ENCODE data around the gene MAGI1. TPM values are rescaled to one million over a fixed set of nuclear protein-coding genes. Genes with fewer than 3 reads are reported as not detected.

MAGI1 gene
- polyA plus RNA-seq, 1 of the 3 experiments (the other 2 are of a cell fraction), result 10.3 TPM

DNA sequence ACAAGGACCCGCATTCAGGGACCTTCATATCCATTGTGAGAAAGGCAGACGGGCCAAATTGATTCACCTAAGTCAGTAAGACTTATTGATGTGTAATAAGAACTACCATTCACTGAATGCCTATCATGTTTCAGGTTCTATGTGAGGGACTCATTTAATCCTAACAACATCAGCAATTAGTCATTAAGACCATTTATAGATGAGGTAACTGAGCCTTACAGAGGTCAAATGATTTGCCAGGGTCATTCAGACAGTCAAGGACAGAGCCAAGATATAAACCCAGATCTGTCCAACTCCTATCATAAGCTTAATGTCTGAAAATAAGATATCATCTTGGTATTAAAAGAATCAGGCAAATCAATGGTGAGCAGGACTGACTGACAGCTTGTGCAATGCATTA is 453.8 kb downstream of the MAGI1 start:
- peaks cover 36% of the 10 kb centered on the region; the same call in 1 of the 2 replicates for H3K79me2 ChIP-seq (ENCODE audit: insufficient read depth)
- no peak overlapping the region for H3K4me2 ChIP-seq
- TF ChIP-seq JUND (IDR thresholded peaks at IDR 0.05), result no peak
- no peak for TF ChIP-seq NRF1 (IDR thresholded peaks at IDR 0.05; ENCODE audit: low read depth, low read length)
- ChIA-PET CTCF (interaction anchor here (1.2 to 2.2 kb wide), 2 partner anchors 10 to 45 kb away, joined by 4 to 6 read pairs; no protein-coding TSS in a partner anchor), POLR2A (interaction anchor here (0.6 kb wide), 1 partner anchor 112 kb away, joined by 3 read pairs; no protein-coding TSS in a partner anchor)
- no peak overlapping the region for H2AFZ ChIP-seq (ENCODE audit: low read depth)
- WGBS (ENCODE audit: low lambda C conversion rate), result 95% methylated on average over 2 of the region's 2 CpGs
- peaks cover 0 to 8% of the 10 kb centered on the region in 2 experiments; a peak in 2 of 4 replicates for H3K4me1 ChIP-seq (ENCODE audit: control insufficient read depth in 1 of 2, insufficient read depth in 2 of 2, low read depth in 1 of 2, low read length in 1 of 2)
- H3F3A ChIP-seq (replicated peaks; ENCODE audit: insufficient read depth), result no peaks in the 10 kb centered on the region
- no peaks in the 10 kb centered on the region for H3K9me2 ChIP-seq
- H3K9ac ChIP-seq, result no peak overlapping the region
- no peak overlapping the region for H3K27ac ChIP-seq (ENCODE audit: low read depth in 2 of 2, low read length in 1 of 2)
- H3K9me3 ChIP-seq, result no peaks in the 10 kb centered on the region
- no peaks in the 10 kb centered on the region for H3K36me3 ChIP-seq (replicated peaks in 1 of 2; ENCODE audit: control insufficient read depth in 1 of 2, insufficient read depth in 2 of 2, low read length in 1 of 2)
- no peak for DNase-seq
- peaks cover 4% of the 10 kb centered on the region; the same call in 1 of the 2 replicates for H4K20me1 ChIP-seq (ENCODE audit: insufficient read depth)
- no peaks in the 10 kb centered on the region for H3K27me3 ChIP-seq (ENCODE audit: insufficient read depth)
- H3K4me3 ChIP-seq (ENCODE audit: low read depth in 2 of 2, low read length in 1 of 2), result no peak overlapping the region

DNA sequence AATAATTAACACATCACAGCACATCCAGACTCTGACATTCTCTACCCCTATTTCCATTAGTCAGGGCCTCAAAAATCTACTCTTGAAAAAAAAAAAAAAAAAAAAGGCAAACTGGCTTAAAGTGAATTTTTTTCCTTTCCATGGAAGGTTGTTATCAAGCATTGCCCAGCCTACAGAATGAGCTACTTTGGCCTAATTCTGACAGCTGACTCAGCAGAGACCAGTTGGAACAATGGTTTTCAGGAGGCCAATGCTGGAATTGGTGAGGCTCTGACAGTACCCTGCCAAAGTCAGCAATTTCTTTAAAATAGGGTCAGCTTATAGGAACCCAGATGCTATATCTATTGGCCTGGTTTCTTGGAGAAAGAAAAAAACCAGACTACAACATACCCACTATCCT is 454.7 kb downstream of the MAGI1 start:
- Histone ChIP-seq H3K79me2 (ENCODE audit: insufficient read depth) (peaks cover 30% of the 10 kb centered on the region; the same call in 1 of the 2 replicates), H3K27me3 (ENCODE audit: insufficient read depth) (no peaks in the 10 kb centered on the region), H3K4me3 (ENCODE audit: low read depth in 2 of 2, low read length in 1 of 2) (no peak overlapping the region), H3K4me1 (ENCODE audit: control insufficient read depth in 1 of 2, insufficient read depth in 2 of 2, low read depth in 1 of 2, low read length in 1 of 2) (peaks cover 5 to 8% of the 10 kb centered on the region in 2 experiments; a peak in 3 of 4 replicates), H2AFZ (ENCODE audit: low read depth) (no peak overlapping the region), H3K4me2 (no peak overlapping the region), H3K9me3 (no peaks in the 10 kb centered on the region), H4K20me1 (ENCODE audit: insufficient read depth) (peaks cover 4% of the 10 kb centered on the region; the same call in 1 of the 2 replicates), H3K27ac (ENCODE audit: low read depth in 2 of 2, low read length in 1 of 2) (no peak overlapping the region), H3K36me3 (replicated peaks in 1 of 2; ENCODE audit: control insufficient read depth in 1 of 2, insufficient read depth in 2 of 2, low read length in 1 of 2) (no peaks in the 10 kb centered on the region), H3F3A (replicated peaks; ENCODE audit: insufficient read depth) (no peaks in the 10 kb centered on the region), H3K9ac (no peak overlapping the region), H3K9me2 (no peaks in the 10 kb centered on the region)
- CTCF ChIA-PET, result interaction anchor here (0.8 to 2.2 kb wide), 4 partner anchors 11 to 146 kb away, joined by 3 to 6 read pairs (median 4); no protein-coding TSS in a partner anchor
- POLR2A ChIA-PET, result interaction anchor here (0.6 kb wide), 1 partner anchor 111 kb away, joined by 3 read pairs; no protein-coding TSS in a partner anchor
- TF ChIP-seq, protein P1, sequence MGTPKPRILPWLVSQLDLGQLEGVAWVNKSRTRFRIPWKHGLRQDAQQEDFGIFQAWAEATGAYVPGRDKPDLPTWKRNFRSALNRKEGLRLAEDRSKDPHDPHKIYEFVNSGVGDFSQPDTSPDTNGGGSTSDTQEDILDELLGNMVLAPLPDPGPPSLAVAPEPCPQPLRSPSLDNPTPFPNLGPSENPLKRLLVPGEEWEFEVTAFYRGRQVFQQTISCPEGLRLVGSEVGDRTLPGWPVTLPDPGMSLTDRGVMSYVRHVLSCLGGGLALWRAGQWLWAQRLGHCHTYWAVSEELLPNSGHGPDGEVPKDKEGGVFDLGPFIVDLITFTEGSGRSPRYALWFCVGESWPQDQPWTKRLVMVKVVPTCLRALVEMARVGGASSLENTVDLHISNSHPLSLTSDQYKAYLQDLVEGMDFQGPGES (IDR thresholded peaks at IDR 0.05; ENCODE audit: low read depth, low read length), result no peak
- no peak for TF ChIP-seq FOXM1 (IDR thresholded peaks at IDR 0.05; ENCODE audit: low read depth)
- no peak for TF ChIP-seq NFIC (IDR thresholded peaks at IDR 0.05; ENCODE audit: borderline replicate concordance)
- TF ChIP-seq SIN3A (IDR thresholded peaks at IDR 0.05; ENCODE audit: borderline replicate concordance, low read depth, low read length), result no peak
- no peak for TF ChIP-seq RAD21 (IDR thresholded peaks at IDR 0.05; ENCODE audit: low read length)
- no peak for TF ChIP-seq FOXJ3 (CRISPR knock-in tag; IDR thresholded peaks at IDR 0.05)
- no peak for TF ChIP-seq GATA2 (CRISPR knock-in tag; IDR thresholded peaks at IDR 0.05)
- TF ChIP-seq, protein P2, sequence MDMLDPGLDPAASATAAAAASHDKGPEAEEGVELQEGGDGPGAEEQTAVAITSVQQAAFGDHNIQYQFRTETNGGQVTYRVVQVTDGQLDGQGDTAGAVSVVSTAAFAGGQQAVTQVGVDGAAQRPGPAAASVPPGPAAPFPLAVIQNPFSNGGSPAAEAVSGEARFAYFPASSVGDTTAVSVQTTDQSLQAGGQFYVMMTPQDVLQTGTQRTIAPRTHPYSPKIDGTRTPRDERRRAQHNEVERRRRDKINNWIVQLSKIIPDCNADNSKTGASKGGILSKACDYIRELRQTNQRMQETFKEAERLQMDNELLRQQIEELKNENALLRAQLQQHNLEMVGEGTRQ (IDR thresholded peaks at IDR 0.05; ENCODE audit: borderline replicate concordance, low read depth, low read length), result no peak
- TF ChIP-seq SMC3 (IDR thresholded peaks at IDR 0.05; ENCODE audit: low read depth, low read length), result no peak
- TF ChIP-seq, protein P3, sequence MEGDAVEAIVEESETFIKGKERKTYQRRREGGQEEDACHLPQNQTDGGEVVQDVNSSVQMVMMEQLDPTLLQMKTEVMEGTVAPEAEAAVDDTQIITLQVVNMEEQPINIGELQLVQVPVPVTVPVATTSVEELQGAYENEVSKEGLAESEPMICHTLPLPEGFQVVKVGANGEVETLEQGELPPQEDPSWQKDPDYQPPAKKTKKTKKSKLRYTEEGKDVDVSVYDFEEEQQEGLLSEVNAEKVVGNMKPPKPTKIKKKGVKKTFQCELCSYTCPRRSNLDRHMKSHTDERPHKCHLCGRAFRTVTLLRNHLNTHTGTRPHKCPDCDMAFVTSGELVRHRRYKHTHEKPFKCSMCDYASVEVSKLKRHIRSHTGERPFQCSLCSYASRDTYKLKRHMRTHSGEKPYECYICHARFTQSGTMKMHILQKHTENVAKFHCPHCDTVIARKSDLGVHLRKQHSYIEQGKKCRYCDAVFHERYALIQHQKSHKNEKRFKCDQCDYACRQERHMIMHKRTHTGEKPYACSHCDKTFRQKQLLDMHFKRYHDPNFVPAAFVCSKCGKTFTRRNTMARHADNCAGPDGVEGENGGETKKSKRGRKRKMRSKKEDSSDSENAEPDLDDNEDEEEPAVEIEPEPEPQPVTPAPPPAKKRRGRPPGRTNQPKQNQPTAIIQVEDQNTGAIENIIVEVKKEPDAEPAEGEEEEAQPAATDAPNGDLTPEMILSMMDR (IDR thresholded peaks at IDR 0.05), result no peak
- TF ChIP-seq GABPA (IDR thresholded peaks at IDR 0.05; ENCODE audit: low read depth), result no peak
- TF ChIP-seq TCF12 (IDR thresholded peaks at IDR 0.05), result no peak
- TF ChIP-seq RCOR1 (IDR thresholded peaks at IDR 0.05; ENCODE audit: low read length), result no peak
- DNase-seq, result no peak

Measured in SK-N-SH (cell line).